Osteoblast (primary cell): ENCODE data around the gene PRPF6. TPM values are rescaled to one million over a fixed set of nuclear protein-coding genes. Genes with fewer than 3 reads are reported as not detected.

Experiments
- DNase-seq: peaks from one replicate; pipeline ENCODE4 v3.0.0; 2011; ENCODE audit warnings: low spot score, mixed read lengths; ENCODE audit not compliant: insufficient read length; ENCODE audit errors: missing footprints
- H2AFZ ChIP-seq: 2 replicates; pipeline ENCODE4 v1.6.0; 2011; ENCODE audit warnings: mild to moderate bottlenecking, low read length
- H3K27ac ChIP-seq: 2 replicates; pipeline ENCODE4 v1.5.1; 2011; ENCODE audit warnings: mild to moderate bottlenecking, low read depth, low read length, moderate library complexity
- H3K27me3 ChIP-seq: 2 replicates; pipeline ENCODE4 v1.6.0; 2012; ENCODE audit warnings: mild to moderate bottlenecking, control low read depth, inconsistent platforms, low read length, moderate library complexity; ENCODE audit not compliant: insufficient read depth
- H3K36me3 ChIP-seq: 2 replicates; pipeline ENCODE4 v1.5.1; 2011; ENCODE audit warnings: mild to moderate bottlenecking, low read length, control low read depth, moderate library complexity; ENCODE audit not compliant: insufficient read depth
- H3K4me1 ChIP-seq: 2 replicates; pipeline ENCODE4 v1.5.1; 2011; ENCODE audit warnings: mild to moderate bottlenecking, low read length, control low read depth, moderate library complexity; ENCODE audit not compliant: insufficient read depth
- H3K4me2 ChIP-seq: 2 replicates; pipeline ENCODE4 v1.6.0; 2011; ENCODE audit warnings: mild to moderate bottlenecking, low read length; ENCODE audit not compliant: insufficient read depth
- H3K4me3 ChIP-seq: fragments of 200-600 bp; sonication (generic); 3 replicates; pipeline ENCODE4 v1.5.1; 2012; ENCODE audit warnings: mild to moderate bottlenecking, low read length, inconsistent platforms; ENCODE audit not compliant: insufficient read depth
- H3K79me2 ChIP-seq: 2 replicates; pipeline ENCODE4 v1.6.0; 2012; ENCODE audit warnings: mild to moderate bottlenecking, low read length, control low read depth, inconsistent platforms; ENCODE audit not compliant: insufficient read depth
- H3K9me3 ChIP-seq: 2 replicates; pipeline ENCODE4 v1.5.1; 2011; ENCODE audit warnings: low read depth, low read length, control low read depth
- H4K20me1 ChIP-seq: 2 replicates; pipeline ENCODE4 v1.6.0; 2012; ENCODE audit warnings: mild to moderate bottlenecking, low read length, control low read depth; ENCODE audit not compliant: insufficient read depth
- CTCF ChIP-seq: IDR thresholded peaks from 2 replicates; pipeline ENCODE4 v1.5.1; 2011; ENCODE audit warnings: mild to moderate bottlenecking, low read depth, low read length, moderate library complexity; ENCODE audit errors: extremely low read depth
- total RNA-seq: library from RNA; depleted of rRNA; stranded (reverse); fragments of >200 nt; gene quantifications from 2 replicates; pipeline ENCODE4 v1.2.3, GENCODE V29; 2012

PRPF6 gene
- total RNA-seq, 1 donor: 56.1 TPM

- DNase-seq: no peak
- H4K20me1 ChIP-seq: peaks cover 39% of the 10 kb centered on the region
- H3K4me2 ChIP-seq: no peak overlapping the region
- H3K27ac ChIP-seq: no peak overlapping the region
- no peaks in the 10 kb centered on the region for H3K27me3 ChIP-seq
- no peak overlapping the region for H3K4me3 ChIP-seq
- TF ChIP-seq CTCF: no peak
- no peaks in the 10 kb centered on the region for H3K9me3 ChIP-seq
- H3K36me3 ChIP-seq: no peaks in the 10 kb centered on the region
- no peaks in the 10 kb centered on the region for H3K79me2 ChIP-seq
- H3K4me1 ChIP-seq: peaks cover 21% of the 10 kb centered on the region
- H2AFZ ChIP-seq: no peak overlapping the region
Measured at GRCh38 chr20:64067733-64068307, 86.9 kb downstream of the PRPF6 start.

GRCh38 chr20:64068386-64069208, 87.7 kb downstream of the PRPF6 start:
- Histone ChIP-seq H3K4me3 (no peak overlapping the region), H2AFZ (no peak overlapping the region), H3K9me3 (no peaks in the 10 kb centered on the region), H3K27ac (no peak overlapping the region), H4K20me1 (peaks cover 39% of the 10 kb centered on the region), H3K4me2 (no peak overlapping the region), H3K27me3 (no peaks in the 10 kb centered on the region), H3K36me3 (no peaks in the 10 kb centered on the region), H3K79me2 (no peaks in the 10 kb centered on the region), H3K4me1 (peaks cover 21% of the 10 kb centered on the region)
- TF ChIP-seq CTCF: no peak
- DNase-seq: no peak

GRCh38 chr20:64069209-64069613, 88.3 kb downstream of the PRPF6 start:
- Histone ChIP-seq H3K36me3 (no peaks in the 10 kb centered on the region), H3K4me1 (peaks cover 15% of the 10 kb centered on the region)
- no peak for TF ChIP-seq CTCF

GRCh38 chr20:64069614-64070243, 88.8 kb downstream of the PRPF6 start:
- peak; percentile 64 for TF ChIP-seq CTCF
- H2AFZ ChIP-seq: no peak overlapping the region
- no peaks in the 10 kb centered on the region for H3K79me2 ChIP-seq
- H3K4me2 ChIP-seq: no peak overlapping the region
- peak; percentile 97 for DNase-seq
- no peak overlapping the region for H3K27ac ChIP-seq
- H4K20me1 ChIP-seq: peaks cover 31% of the 10 kb centered on the region
- H3K27me3 ChIP-seq: no peaks in the 10 kb centered on the region
- H3K4me1 ChIP-seq: peaks cover 10% of the 10 kb centered on the region
- H3K4me3 ChIP-seq: no peak overlapping the region
- no peaks in the 10 kb centered on the region for H3K9me3 ChIP-seq
- no peaks in the 10 kb centered on the region for H3K36me3 ChIP-seq

More at GRCh38 chr20:64069209-64069613, 88.3 kb downstream of the PRPF6 start:
- no peaks in the 10 kb centered on the region for H3K79me2 ChIP-seq
- H3K27me3 ChIP-seq: no peaks in the 10 kb centered on the region
- peaks cover 35% of the 10 kb centered on the region for H4K20me1 ChIP-seq
- no peak overlapping the region for H2AFZ ChIP-seq
- H3K4me3 ChIP-seq: no peak overlapping the region
- H3K27ac ChIP-seq: no peak overlapping the region
- DNase-seq: no peak
- no peaks in the 10 kb centered on the region for H3K9me3 ChIP-seq
- H3K4me2 ChIP-seq: no peak overlapping the region
